GM19324 (cell line): ENCODE results near the gene STPG1.

Experiments used
- ATAC-seq: cut with Tn5 transposase; IDR thresholded peaks from one replicate; pipeline ENCODE4 v1.9.1; 2021; ENCODE audit warnings: mild to moderate bottlenecking, moderate library complexity; ENCODE audit not compliant: unreplicated experiment, low FRiP score

The STPG1 gene

GRCh38 chr1:24321697-24322469 lies 91.7 kb downstream of the STPG1 start:
- ATAC-seq: peak; percentile 53

GRCh38 chr1:24321126-24321525 lies 92.5 kb downstream of the STPG1 start:
- no peak for ATAC-seq

- no peak for ATAC-seq
Observed at GRCh38 chr1:24319962-24320361, 93.6 kb downstream of the STPG1 start.

- ATAC-seq: no peak
Observed at GRCh38 chr1:24319312-24319863, 94.2 kb downstream of the STPG1 start, which contains the start of gene GRHL3. Gene GRHL3 (plus strand): TSS chr1:24319357. CDS start chr1:24319552, 195 bp downstream.

- no peak for ATAC-seq
Observed at GRCh38 chr1:24318615-24319311, 94.8 kb downstream of the STPG1 start.

GRCh38 chr1:24317956-24318614 lies 95.5 kb downstream of the STPG1 start:
- ATAC-seq: no peak

DNA sequence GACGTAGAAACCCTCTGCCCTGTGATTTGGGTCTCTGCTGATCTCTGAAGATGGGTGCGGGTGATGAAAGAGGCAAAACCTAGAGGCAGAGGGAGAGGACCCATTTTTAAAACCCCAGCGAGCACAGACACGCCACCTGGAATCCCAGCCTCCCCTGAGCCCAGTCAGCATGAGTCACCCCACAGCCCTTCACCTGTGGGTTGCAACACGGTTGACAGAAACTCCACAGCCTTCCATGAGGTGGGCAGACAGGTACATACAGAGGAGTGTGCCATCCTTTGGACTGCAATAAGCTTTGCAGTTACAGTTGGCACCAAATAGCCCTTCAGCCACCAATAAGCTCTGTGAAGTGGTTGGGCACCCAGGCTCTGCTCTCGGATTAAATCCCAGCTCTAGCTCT lies 96.5 kb downstream of the STPG1 start:
- no peak for ATAC-seq

DNA sequence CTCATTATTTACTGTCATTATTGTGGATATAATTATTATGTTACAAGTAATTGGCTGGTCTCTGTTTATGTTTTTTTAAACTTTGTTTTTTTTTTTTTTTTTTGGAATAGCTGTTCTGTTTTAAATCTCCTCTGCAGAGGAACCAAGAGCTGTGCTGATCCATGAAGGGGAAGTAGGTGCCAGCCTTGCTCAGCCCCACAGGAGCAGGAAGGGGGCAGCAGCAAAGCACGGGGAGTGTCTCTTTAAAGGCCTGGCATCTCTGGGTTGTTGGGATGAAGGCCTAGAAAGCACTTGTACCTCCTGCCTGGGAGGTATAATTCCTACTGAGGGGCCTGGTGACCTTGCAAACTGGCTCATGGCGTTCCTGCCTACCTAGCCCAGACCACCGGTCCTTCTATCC lies 96.9 kb downstream of the STPG1 start:
- no peak for ATAC-seq

GRCh38 chr1:24315391-24315790 lies 98.2 kb downstream of the STPG1 start:
- no peak for ATAC-seq

GRCh38 chr1:24311741-24312140 lies 101.8 kb downstream of the STPG1 start:
- ATAC-seq: no peak

- ATAC-seq: no peak
Observed at GRCh38 chr1:24311234-24311633, 102.3 kb downstream of the STPG1 start.

GRCh38 chr1:24309762-24310485 lies 103.7 kb downstream of the STPG1 start:
- no peak for ATAC-seq

GRCh38 chr1:24308365-24309015 lies 105.1 kb downstream of the STPG1 start:
- no peak for ATAC-seq
